HepG2 (cell line): Measurements from ENCODE around the gene DCAF8.

Experiments
- BRD4 ChIP-seq: sonication (generic); formaldehyde crosslinking; IDR thresholded peaks from 2 replicates; pipeline ENCODE4 v1.4.0; 2020; ENCODE audit warnings: missing genetic modification reagents
- CHD4 ChIP-seq: fragments of 200-600 bp; sonication (generic); IDR thresholded peaks from 2 replicates; pipeline ENCODE4 v1.7.0; 2017; ENCODE audit warnings: mild to moderate bottlenecking, low read length, borderline replicate concordance
- KAT7 ChIP-seq: IDR thresholded peaks from 2 replicates; pipeline ENCODE4 v1.6.1; 2018; ENCODE audit warnings: borderline replicate concordance, missing compliant biosample characterization
- NR2F1 ChIP-seq, 2 experiments: fragments of 450-650 bp in 1 of 2; formaldehyde crosslinking in 1 of 2; IDR thresholded peaks; 2 replicates each; pipeline versions ENCODE4 v1.5.0 to v1.6.1; 2016 to 2020; ENCODE audit warnings: mild to moderate bottlenecking in 1 of 2, missing compliant biosample characterization in 1 of 2, missing genetic modification reagents in 1 of 2, moderate library complexity in 1 of 2
- RFXANK ChIP-seq: IDR thresholded peaks from 2 replicates; pipeline ENCODE4 v1.6.1; 2016
- RXRA ChIP-seq: sonication (generic); formaldehyde crosslinking; IDR thresholded peaks from 2 replicates; pipeline ENCODE4 v1.5.1; 2020; ENCODE audit warnings: missing genetic modification reagents
- ZNF552 ChIP-seq: sonication (generic); formaldehyde crosslinking; IDR thresholded peaks from 2 replicates; pipeline ENCODE4 v1.9.0; 2022; ENCODE audit warnings: missing genetic modification reagents, mild to moderate bottlenecking, borderline replicate concordance
- ZNF629 ChIP-seq: sonication (generic); formaldehyde crosslinking; conservative IDR thresholded peaks from 2 replicates; pipeline ENCODE4 v1.5.0; 2020; ENCODE audit warnings: missing genetic modification reagents

GRCh38 chr1:160245434-160245833, 16.9 kb downstream of the DCAF8 start:
- TF ChIP-seq BRD4 (CRISPR knock-in tag) (no peak), CHD4 (no peak), KAT7 (CRISPR knock-in tag) (no peak), RFXANK (CRISPR knock-in tag) (no peak), ZNF552 (CRISPR knock-in tag) (no peak), RXRA (CRISPR knock-in tag) (no peak), NR2F1 (CRISPR knock-in tag; IDR thresholded peaks at IDR 0.05) (no peak), ZNF629 (CRISPR knock-in tag) (no peak)
